Activated CD4-positive, alpha-beta T cell treated with anti-CD3 and anti-CD28 coated beads, Interleukin-2, Interleukin-6, amounts not matched to agents 100 ng/mL and 50 ng/mL, durations not matched to agents 16 hours and 8 hours (primary cell): ENCODE data around the gene CAV3.
A peak's percentile ranks its signal among the peaks of the same experiment; 100 is the strongest.
"Not testable (repeated sequence)": the region's sequence is repeated elsewhere in the genome, so short reads cannot be mapped to it uniquely, and the experiment has no call there.

Experiments
- DNase-seq: peaks from one replicate; pipeline ENCODE4 v3.0.0-alpha.2; 2020

The CAV3 gene

GRCh38 chr3:8733332-8734094, at the start of gene CAV3:
Gene CAV3 (plus strand): TSS chr3:8733802. CDS start chr3:8733877, 75 bp downstream.
- no peak for DNase-seq

GRCh38 chr3:8684992-8685391, 48.6 kb upstream of the CAV3 start:
- DNase-seq = not testable (repeated sequence)

- DNase-seq = not testable (repeated sequence)
Measured at GRCh38 chr3:8691295-8691694, 42.3 kb upstream of the CAV3 start.

GRCh38 chr3:8702560-8702959, 31.0 kb upstream of the CAV3 start:
- DNase-seq = no peak

GRCh38 chr3:8705575-8705974, 28.0 kb upstream of the CAV3 start:
- no peak for DNase-seq

GRCh38 chr3:8709287-8709686, 24.3 kb upstream of the CAV3 start:
- no peak for DNase-seq

GRCh38 chr3:8709801-8710507, 23.6 kb upstream of the CAV3 start:
- no peak for DNase-seq

GRCh38 chr3:8712045-8712907, 21.3 kb upstream of the CAV3 start:
- no peak for DNase-seq

GRCh38 chr3:8712908-8713255, 20.7 kb upstream of the CAV3 start:
- no peak for DNase-seq

GRCh38 chr3:8713901-8714759, 19.5 kb upstream of the CAV3 start:
- peak; percentile 10 for DNase-seq

GRCh38 chr3:8715757-8716156, 17.8 kb upstream of the CAV3 start:
- not testable (repeated sequence) for DNase-seq

- DNase-seq = no peak
Measured at GRCh38 chr3:8722808-8723207, 10.8 kb upstream of the CAV3 start.

GRCh38 chr3:8723612-8724011, 10.0 kb upstream of the CAV3 start:
- no peak for DNase-seq

- DNase-seq = no peak
Measured at GRCh38 chr3:8724108-8724752, 9.4 kb upstream of the CAV3 start.

GRCh38 chr3:8727605-8728512, 5.7 kb upstream of the CAV3 start:
- DNase-seq = no peak

- no peak for DNase-seq
Measured at GRCh38 chr3:8729479-8729878, 4.1 kb upstream of the CAV3 start.

- DNase-seq = no peak
Measured at GRCh38 chr3:8730656-8731055, 2.9 kb upstream of the CAV3 start.

- DNase-seq = no peak
Measured at GRCh38 chr3:8732413-8732812, 1.2 kb upstream of the CAV3 start.

GRCh38 chr3:8734137-8734878, 706 bp downstream of the CAV3 start:
- no peak for DNase-seq

GRCh38 chr3:8734908-8735307, 1.3 kb downstream of the CAV3 start:
- no peak for DNase-seq
